ENCODE measurements around the gene UBTF.

The UBTF gene

GRCh38 chr17:44193326-44194084 lies 26.0 kb downstream of the UBTF start (continued):
- peak; percentile 30; the same call in 1 of the 2 replicates for TF ChIP-seq ZNF600 (tag by site-specific recombination; IDR thresholded peaks at IDR 0.05)
- TF ChIP-seq SETDB1 (IDR thresholded peaks at IDR 0.05; ENCODE audit: insufficient read length, low read length) = no peak
- TF ChIP-seq TSHZ1 (tag by site-specific recombination; IDR thresholded peaks at IDR 0.05; ENCODE audit: borderline replicate concordance) = no peak
- no peak for TF ChIP-seq PRDM1 (tag by site-specific recombination; IDR thresholded peaks at IDR 0.05)
- TF ChIP-seq ZFP3 (tag by site-specific recombination; IDR thresholded peaks at IDR 0.05; ENCODE audit: low read depth) = no peak

- ChIA-PET POLR2A (interaction anchor here (2.0 to 2.3 kb wide), 2 partner anchors 29 to 125 kb away, joined by 7 to 9 read pairs; no protein-coding TSS in a partner anchor), CTCF (no interaction called here)
- peak overlapping the region; percentile 71 for H3K27ac ChIP-seq (ENCODE audit: extremely low read depth, low read depth, low read length)
- TF ChIP-seq ZNF37A (tag by site-specific recombination; IDR thresholded peaks at IDR 0.05) (no peak), EGR2 (tag by site-specific recombination; IDR thresholded peaks at IDR 0.05; ENCODE audit: low read depth) (no peak), ZNF223 (tag by site-specific recombination; IDR thresholded peaks at IDR 0.05) (no peak), ZBTB48 (tag by site-specific recombination; IDR thresholded peaks at IDR 0.05) (no peak), ZNF112 (tag by site-specific recombination; IDR thresholded peaks at IDR 0.05) (no peak), OSR2 (tag by site-specific recombination; IDR thresholded peaks at IDR 0.05) (no peak), ZNF473 (tag by site-specific recombination; IDR thresholded peaks at IDR 0.05) (no peak), ZNF837 (tag by site-specific recombination; IDR thresholded peaks at IDR 0.05) (no peak), ZNF514 (tag by site-specific recombination; IDR thresholded peaks at IDR 0.05) (no peak), ZSCAN16 (tag by site-specific recombination; IDR thresholded peaks at IDR 0.05) (no peak), SP3 (tag by site-specific recombination; IDR thresholded peaks at IDR 0.05) (no peak), ZNF23 (tag by site-specific recombination; IDR thresholded peaks at IDR 0.05; ENCODE audit: borderline replicate concordance) (no peak)
- TF ChIP-seq, protein P1, sequence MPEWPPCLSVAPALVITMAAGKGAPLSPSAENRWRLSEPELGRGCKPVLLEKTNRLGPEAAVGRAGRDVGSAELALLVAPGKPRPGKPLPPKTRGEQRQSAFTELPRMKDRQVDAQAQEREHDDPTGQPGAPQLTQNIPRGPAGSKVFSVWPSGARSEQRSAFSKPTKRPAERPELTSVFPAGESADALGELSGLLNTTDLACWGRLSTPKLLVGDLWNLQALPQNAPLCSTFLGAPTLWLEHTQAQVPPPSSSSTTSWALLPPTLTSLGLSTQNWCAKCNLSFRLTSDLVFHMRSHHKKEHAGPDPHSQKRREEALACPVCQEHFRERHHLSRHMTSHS (tag by site-specific recombination; IDR thresholded peaks at IDR 0.05) = no peak
- H3K4me1 ChIP-seq (ENCODE audit: control insufficient read depth, insufficient read depth, low read length) = no peaks in the 10 kb centered on the region
- H3K9me3 ChIP-seq (ENCODE audit: control insufficient read depth, insufficient read depth, low read depth, low read length) = no peaks in the 10 kb centered on the region
- H3K4me3 ChIP-seq (ENCODE audit: low read depth, low read length) = no peak overlapping the region
- H3K36me3 ChIP-seq (ENCODE audit: control insufficient read depth in 2 of 2, insufficient read depth in 1 of 2, low read length in 2 of 2) = peaks cover 11 to 82% of the 10 kb centered on the region in 2 experiments; a peak in 2 of 3 replicates
Measured at GRCh38 chr17:44192750-44193149, 26.7 kb downstream of the UBTF start.

- H3K27ac ChIP-seq (ENCODE audit: extremely low read depth, low read depth, low read length) = peak overlapping the region; percentile 71; the same call in 1 of the 2 replicates
- peaks cover 11 to 74% of the 10 kb centered on the region in 2 experiments; a peak in 2 of 3 replicates for H3K36me3 ChIP-seq (ENCODE audit: control insufficient read depth in 2 of 2, insufficient read depth in 1 of 2, low read length in 2 of 2)
- no peaks in the 10 kb centered on the region for H3K9me3 ChIP-seq (ENCODE audit: control insufficient read depth, insufficient read depth, low read depth, low read length)
- TF ChIP-seq SP2 (tag by site-specific recombination; IDR thresholded peaks at IDR 0.05) = 0 out of 2 replicates have a peak, but pooled peaks have one; percentile 11
- no peak for TF ChIP-seq WT1 (tag by site-specific recombination; IDR thresholded peaks at IDR 0.05)
- peak; percentile 90 for TF ChIP-seq ZNF341 (tag by site-specific recombination; IDR thresholded peaks at IDR 0.05; ENCODE audit: low read depth)
- peak; percentile 34; the same call in 1 of the 2 replicates for TF ChIP-seq IKZF3 (tag by site-specific recombination; IDR thresholded peaks at IDR 0.05)
- 0 out of 2 replicates have a peak, but pooled peaks have one; percentile 24 for TF ChIP-seq PATZ1 (tag by site-specific recombination; IDR thresholded peaks at IDR 0.05)
- CTCF ChIA-PET = interaction anchor here (0.7 kb wide), 2 partner anchors 12 to 36 kb away, joined by 3 read pairs; no protein-coding TSS in a partner anchor
- no peak overlapping the region for H3K4me3 ChIP-seq (ENCODE audit: low read depth, low read length)
- POLR2A ChIA-PET = interaction anchor here (1.7 to 2.3 kb wide), 3 partner anchors 8 to 125 kb away, joined by 7 to 12 read pairs (median 9); partner anchors contain the start of gene ATXN7L3
- H3K4me1 ChIP-seq (ENCODE audit: control insufficient read depth, insufficient read depth, low read length) = no peaks in the 10 kb centered on the region
Measured at GRCh38 chr17:44191941-44192496, 27.5 kb downstream of the UBTF start.

All from HEK293 (cell line).